Raji (cell line): Measurements from ENCODE around the gene UNK.

ENCODE experiments used
- POLR2A ChIP-seq: IDR thresholded peaks from 2 replicates; pipeline ENCODE4 v1.6.1; 2011; ENCODE audit warnings: low read depth, low read length, control low read depth; ENCODE audit not compliant: insufficient read depth

UNK gene

DNA sequence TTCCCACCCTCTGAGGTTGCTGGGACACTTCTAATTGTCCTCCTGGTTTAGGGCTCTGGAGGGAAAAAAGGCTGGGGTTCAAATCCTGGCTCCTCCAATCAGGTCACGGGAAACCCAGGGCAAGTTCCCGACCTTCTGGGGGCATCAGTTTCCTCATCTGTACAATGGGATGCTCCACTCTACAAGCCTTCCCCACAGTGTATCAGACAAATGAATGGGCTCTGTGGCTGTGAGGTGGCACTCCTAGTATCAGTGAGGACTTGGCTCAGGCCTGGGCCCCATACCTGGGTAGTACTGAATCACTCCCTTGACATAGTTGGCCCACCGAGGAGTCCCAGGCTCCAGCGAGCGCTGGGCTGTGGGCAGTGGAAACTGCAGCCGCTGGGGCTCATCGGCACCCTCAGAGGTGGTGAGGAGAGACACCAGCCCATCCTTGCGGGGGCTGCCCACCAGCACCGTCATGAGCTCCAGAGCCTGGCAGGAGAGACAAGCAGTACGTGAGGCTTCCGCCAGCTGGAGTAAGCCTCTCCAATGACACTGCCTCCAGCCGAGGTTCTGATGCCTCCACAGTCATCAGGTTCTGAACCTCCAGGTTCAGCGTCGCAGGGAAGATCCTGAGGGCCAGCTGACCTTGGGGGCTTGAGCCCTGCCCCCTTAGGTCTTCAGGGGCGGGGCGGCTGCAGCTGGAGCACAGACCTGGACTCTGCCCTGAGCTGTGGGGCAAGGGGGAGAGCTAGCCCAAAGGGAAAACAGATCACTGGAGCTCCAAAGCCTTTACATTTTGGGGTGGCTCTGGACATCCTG, 20.8 kb upstream of the UNK start:
- no peak for TF ChIP-seq POLR2A

DNA sequence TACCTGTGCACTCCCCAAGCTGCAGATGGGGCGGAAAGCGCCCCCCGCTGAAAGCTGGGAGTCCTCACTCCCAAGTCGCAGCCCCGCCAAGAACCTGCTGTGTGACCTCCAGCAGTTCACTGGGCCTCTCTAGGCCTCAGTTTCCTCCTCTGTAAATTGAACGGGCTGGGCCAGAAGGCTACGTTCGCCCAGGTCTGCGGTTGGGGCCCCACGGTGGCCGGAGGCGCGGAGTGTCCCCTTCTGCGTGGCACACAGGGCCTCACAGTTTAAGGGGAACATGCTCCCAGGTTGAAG, 20.2 kb upstream of the UNK start:
- no peak for TF ChIP-seq POLR2A

DNA sequence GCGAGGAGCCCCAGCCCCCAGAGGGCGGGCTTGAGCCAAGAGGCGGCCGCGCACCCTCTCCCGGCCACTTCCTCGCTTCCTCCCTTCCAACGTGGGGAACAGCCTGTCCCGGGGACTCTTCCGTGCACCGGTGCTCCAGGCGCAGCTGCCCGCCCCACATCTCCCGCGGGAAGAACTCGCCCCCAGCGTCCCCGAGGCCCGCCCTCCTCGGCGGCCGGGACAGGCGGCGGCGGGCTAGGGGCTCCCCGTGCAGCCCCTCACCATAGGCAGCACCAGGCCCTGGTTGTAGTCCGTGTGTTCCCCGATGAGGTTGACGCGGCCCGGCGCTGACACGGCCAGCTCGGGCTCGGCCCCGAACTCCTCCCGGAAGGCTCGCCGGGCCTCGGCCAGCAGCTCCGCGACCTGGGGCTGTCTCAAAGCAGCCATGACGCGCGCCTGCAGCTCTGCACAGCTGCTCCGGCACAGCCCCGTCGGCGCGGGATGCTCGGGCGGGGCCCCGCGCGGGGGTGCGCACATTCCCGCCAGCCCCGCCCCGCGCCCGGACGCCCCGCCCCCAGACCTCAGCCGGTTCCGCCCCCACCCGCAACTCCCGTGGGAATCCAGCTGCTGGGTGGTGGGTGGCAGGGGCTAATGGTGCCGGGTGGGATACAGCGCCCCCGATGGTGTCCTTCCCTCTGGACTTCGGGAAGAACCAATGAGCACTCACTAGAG, 19.7 kb upstream of the UNK start, which contains the start of gene GALK1:
Gene GALK1, minus strand, starts transcription at position 482 of the 711 bp plus-strand sequence. Its CDS starts 56 bp downstream, at position 426.
- peak; percentile 60 for TF ChIP-seq POLR2A

DNA sequence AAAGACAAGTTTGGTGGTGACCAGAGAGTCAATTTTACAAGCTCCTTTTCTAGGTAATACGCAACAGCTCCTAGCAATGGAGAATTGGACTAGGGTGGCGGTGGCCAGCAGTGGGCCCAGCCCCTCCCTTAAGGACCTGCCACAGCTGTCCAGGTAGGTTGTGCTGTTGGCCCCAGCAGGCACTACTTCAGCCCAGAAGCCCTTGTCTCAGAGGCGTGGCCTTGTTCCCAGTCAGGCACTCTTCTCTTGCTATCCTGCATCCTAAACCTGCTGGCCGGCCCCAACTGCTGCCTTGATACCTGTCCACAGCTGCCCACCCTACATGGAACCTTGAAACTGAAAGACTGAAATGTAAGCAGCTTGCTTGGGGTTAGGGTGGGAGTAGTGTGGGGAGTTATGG, 18.6 kb upstream of the UNK start:
- no peak for TF ChIP-seq POLR2A

DNA sequence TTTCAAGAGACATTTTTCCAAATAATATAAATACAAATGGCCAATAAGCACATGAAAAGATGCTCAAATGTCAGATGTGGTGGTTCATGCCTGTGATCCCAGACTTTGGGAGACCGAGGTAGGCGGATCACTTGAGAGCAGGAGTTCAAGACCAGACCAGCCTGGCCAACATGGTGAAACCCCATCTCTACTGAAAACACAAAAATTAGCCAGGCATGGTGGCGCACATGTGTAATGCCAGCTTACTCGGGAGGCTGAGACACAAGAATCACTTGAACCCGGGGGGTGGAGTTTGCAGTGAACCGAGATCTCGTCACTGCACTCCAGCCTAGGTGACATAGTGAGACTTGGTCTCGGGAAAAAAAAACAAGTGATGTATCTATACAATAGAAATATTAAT, 16.7 kb upstream of the UNK start:
- TF ChIP-seq POLR2A = no peak

DNA sequence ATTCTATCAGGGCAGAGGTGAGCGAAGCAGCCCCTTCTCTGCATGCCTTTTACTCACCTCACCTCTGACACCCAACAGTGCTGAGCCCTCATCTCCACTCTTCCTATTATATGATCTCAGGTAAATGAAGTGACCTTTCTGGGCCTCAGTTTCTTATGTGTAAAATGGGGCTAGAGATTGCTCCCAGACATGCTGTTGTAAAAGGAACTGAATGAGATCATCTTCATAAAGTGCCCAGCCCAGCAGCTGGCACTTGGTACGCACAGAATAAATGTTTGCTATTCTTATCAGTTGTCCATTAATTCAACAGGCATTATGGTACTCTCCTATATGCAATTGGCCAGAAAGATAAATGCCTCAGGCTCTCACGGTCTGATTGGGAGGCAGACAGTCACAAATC, 15.1 kb upstream of the UNK start:
- TF ChIP-seq POLR2A = no peak

DNA sequence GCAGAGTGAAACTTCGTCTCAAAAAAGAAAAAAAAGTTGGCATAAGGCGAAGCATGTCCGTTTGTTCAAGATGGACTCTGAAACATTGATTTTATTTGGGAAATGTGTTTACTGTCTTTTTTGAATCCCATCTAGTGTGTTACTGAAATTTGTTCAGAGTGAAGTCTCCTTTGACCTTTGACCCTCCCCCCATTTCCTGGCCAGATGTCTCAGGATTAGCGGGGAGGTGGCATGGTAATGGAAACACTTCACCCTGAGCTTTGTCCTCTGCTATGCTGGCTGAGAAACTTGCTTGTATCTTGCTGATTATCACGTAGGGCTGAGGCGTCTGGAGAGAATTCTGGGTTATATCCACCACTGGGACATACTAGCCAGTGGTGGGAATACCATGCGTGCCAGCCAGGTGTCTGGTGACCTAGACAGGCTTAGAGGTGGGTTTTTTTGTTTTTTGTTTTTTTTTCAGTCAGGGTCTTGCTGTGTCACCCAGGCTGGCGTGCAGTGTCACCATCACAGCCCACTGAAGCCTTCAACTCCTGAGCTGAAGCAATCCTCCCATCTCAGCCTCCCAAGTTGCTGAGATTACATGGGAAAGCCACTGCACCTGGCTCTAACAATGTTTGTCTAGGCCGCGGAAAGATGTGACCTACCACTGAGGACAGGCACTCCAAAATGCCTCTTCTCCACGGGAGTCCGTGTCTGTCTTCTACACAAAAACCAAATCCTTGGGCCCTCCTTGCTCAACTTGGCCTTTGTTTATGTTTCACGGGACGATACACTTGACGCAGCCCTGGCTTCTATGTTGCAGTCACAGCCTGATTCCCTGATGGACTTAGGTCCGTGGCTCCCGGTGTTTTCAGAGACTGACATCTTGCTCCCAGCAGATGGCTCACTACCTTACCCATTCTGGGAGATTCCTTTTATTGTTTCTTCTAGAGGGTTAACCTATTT, 13.0 kb upstream of the UNK start:
- TF ChIP-seq POLR2A = no peak

DNA sequence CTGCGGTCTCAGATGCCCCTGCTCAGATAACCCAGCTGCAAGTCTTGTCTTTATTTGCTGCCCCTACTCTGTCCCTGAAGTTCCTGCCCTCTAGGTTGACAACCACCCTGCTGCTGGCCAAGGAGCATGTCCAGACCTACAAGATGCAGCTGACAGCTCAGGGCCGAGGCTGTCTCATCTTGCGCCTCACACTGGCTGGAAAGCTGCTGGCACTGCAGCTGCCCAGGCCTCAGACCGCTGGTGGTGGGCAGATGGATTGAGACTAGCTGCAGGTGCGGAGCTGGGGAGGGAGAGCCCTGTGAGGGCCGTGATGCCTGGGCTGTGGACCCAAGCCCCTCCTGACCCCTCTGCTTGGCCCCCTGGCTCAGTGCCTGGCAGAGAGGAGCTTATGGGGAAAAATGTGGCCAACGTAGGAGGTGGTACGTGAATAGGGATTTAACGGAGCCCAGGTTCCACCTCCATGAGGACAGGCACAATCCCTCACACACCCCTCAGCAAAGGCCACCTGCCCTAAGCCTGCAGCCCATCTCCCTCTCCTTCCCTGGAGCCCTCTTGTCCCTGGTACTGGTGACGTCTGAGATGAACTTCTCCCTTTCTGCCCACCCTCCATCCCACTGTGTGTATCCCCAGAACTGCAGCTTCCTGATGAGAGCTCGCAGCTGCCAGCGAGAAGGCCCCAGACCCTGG, 11.3 kb upstream of the UNK start:
- no peak for TF ChIP-seq POLR2A

DNA sequence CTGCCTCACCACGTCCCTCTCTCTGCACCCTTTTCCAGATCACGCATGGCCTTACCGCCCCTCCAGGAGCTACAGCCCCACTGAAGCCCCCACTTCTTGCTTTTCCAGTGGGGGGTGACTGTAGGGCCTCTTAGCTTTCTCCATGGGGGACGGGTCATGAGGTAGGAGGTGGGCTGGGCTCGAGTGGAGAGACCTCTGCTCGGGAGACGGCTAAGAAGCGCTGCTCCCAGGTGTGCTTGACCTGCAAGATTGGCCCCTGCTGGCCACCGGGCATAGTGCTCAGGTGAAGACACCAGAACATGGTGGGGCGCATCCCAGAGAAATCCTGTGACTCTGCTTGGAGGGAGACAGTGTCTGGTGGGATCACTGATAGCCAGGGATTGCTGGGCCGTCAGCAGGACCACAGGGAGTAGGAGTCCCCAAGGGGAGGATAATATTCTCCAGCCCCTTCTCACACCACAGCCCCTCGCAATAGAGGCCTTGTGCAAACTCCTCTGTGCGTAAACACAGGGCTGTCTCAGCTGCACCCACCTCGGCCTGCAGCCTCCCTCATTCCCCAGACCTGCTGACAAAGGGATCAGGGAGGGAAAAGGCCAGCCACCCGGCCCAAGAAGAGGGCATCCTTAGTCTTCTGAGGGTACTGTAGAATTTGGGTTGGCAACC, 10.7 kb upstream of the UNK start:
- TF ChIP-seq POLR2A = no peak

DNA sequence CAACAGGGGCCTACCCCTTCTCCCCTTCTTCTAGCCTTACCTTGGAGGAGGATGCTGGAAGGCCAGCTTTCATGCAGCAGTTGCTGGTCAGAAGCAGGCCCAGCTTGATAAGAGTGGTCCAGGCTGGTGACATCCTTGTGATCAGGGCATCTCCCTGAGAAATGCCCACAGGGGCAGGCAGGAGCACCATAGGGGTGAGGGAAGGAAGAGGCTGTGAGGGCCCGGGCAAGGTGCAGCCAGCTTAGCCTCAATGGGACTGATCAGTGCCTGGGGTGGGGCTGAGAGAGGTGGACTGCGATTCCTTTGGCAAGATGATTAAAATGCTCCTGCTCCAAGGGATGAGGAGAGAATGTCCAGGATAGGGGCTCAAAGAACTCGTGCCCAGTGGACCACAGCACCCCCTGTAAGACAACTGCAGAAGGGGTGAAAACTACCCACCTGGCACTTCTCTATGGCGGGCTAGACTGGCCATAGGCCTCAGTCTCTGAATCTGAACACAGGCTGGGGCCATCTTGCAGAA, 10.1 kb upstream of the UNK start:
- TF ChIP-seq POLR2A = no peak

DNA sequence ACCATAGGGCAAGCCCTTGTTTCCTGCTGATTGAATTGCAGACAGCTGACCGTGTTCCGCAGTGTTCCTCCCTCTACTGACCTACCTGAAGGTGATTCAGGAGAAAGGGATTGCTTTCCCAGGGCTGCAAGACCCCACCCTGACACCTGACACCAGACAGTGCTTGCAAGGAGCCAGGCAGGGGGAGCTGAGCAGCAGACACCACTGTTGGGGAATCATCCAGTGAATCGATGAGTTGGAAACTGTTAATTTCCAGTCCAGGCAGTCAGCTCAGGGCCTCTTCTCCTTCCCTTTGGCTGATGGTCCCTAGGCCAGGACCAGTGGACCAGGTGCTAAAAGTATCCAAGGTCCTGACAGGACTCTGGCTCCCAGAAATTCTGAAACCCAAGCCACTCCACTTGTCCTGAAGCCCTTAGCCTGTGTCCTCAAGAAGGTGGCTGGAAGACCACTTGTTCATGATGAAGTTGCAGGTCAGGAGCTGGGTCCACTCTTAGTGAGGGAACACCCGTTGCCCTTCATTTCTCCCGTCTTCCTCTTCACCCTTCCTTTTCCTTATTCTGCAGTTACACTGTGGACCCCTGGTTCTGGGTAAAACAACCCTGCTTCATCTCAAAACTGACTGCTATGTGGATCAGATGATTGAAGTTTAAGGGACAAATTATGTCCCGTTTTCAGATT, 9.5 kb upstream of the UNK start:
- TF ChIP-seq POLR2A = no peak

DNA sequence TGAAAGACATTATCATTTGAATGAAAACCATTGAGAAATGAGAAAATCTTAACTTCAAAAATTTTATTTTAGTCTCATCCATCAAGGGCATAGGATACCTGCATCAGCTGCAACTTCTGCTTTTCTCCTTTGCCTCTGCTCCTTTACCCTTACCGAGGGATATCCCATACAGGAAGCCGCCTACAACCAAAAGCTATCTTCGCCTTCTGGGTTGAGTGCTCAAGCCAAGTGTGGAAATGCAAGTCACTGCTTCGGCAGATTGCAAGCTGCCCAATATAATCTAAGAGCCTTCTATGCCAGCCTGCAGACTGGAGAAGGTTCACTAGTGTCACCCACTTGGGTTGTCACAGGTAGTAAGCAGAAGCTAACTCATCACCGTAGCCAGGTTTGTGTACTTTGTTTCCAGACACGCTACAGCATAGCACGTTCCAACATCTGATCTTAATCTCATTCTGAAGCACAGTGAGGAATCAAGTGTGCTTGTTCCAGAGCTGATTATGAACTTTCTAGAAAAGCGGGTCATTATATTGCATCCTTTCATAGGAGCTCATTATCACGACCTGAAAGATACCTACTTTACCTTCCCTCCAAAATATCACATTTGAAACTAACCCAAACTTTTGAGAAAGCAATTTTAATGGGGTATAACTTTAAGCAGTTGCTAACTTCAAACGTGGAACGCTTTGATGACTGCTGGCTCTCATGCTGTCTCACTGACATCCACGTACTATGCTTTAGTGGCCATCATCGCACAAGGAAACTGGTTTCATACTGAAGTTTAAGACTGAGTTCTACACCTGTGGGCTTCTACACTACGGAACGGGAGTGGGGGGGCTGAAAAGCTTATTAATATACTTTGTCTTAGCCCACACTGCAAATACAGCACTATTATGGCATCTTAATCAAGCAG, 8.0 kb upstream of the UNK start:
- TF ChIP-seq POLR2A = 0 out of 2 replicates have a peak, but pooled peaks have one; percentile 6
